Lower lobe of right lung (tissue), 2 donors: ENCODE measurements around the gene PSMC2. TPM values are rescaled to one million over a fixed set of nuclear protein-coding genes. Genes with fewer than 3 reads are reported as not detected.
"Not testable (repeated sequence)": the region's sequence is repeated elsewhere in the genome, so short reads cannot be mapped to it uniquely, and the experiment has no call there.

Experiments used
- ATAC-seq, 2 donors: fragments of 200-7000 bp; cut with Tn5 transposase; one replicate each; pipeline ENCODE4 v1.9.1; 2020 to 2022; ENCODE audit warnings: mild to moderate bottlenecking in 2 of 2, moderate library complexity in 2 of 2
- DNase-seq: peaks from one replicate; pipeline ENCODE4 v3.0.0-alpha.2; 2020
- H3K27ac ChIP-seq: fragments of 200-600 bp; one replicate; pipeline ENCODE4 v1.8.0; 2022
- H3K27me3 ChIP-seq: fragments of 200-600 bp; one replicate; pipeline ENCODE4 v1.8.0; 2022; ENCODE audit warnings: low read depth
- H3K36me3 ChIP-seq: fragments of 200-600 bp; one replicate; pipeline ENCODE4 v1.8.0; 2022; ENCODE audit warnings: mild to moderate bottlenecking
- H3K4me1 ChIP-seq: fragments of 200-600 bp; one replicate; pipeline ENCODE4 v1.8.0; 2022
- H3K4me3 ChIP-seq: fragments of 200-600 bp; one replicate; pipeline ENCODE4 v1.8.0; 2022; ENCODE audit warnings: mild to moderate bottlenecking
- H3K9me3 ChIP-seq: fragments of 200-600 bp; one replicate; pipeline ENCODE4 v1.8.0; 2022
- CTCF ChIP-seq: fragments of 200-600 bp; IDR thresholded peaks from one replicate; pipeline ENCODE4 v1.8.0; 2022; ENCODE audit warnings: antibody characterized with exemption, mild to moderate bottlenecking
- intact Hi-C: fragments of 100-400 bp; cut with DNase I; formaldehyde crosslinking; loops from one replicate; pipeline ENCODE4 v1.11.0; 2022
- total RNA-seq: library from RNA; stranded (reverse); fragmentation: NEBNext Ultra II Directional; extraction: Animal tissue kit (Norgen Biotek cat#: 25700); gene quantifications from one replicate; pipeline ENCODE4 v1.2.1, GENCODE V29; 2021
- donor health status: DM: no; HTN: yes; CAD: no; lungs with severe emphysema.

Gene PSMC2
- total RNA-seq, 1 donor from 2014 or later: 89.4 TPM

GRCh38 chr7:103395071-103395470, 47.6 kb downstream of the PSMC2 start:
- ATAC-seq: no peak
- H3K4me3 ChIP-seq: no peak overlapping the region
- TF ChIP-seq CTCF: no peak
- no peaks in the 10 kb centered on the region for H3K36me3 ChIP-seq
- H3K27me3 ChIP-seq: no peaks in the 10 kb centered on the region
- intact Hi-C loops: no loop called here
- no peak overlapping the region for H3K27ac ChIP-seq
- no peak for DNase-seq
- no peaks in the 10 kb centered on the region for H3K4me1 ChIP-seq
- H3K9me3 ChIP-seq: no peaks in the 10 kb centered on the region

GRCh38 chr7:103396471-103396870, 49.0 kb downstream of the PSMC2 start:
- no peak for ATAC-seq
- intact Hi-C loops: no loop called here

GRCh38 chr7:103398483-103399127, 51.2 kb downstream of the PSMC2 start:
- no peak for ATAC-seq

More at GRCh38 chr7:103396471-103396870, 49.0 kb downstream of the PSMC2 start:
- H3K9me3 ChIP-seq: no peaks in the 10 kb centered on the region
- H3K27me3 ChIP-seq: no peaks in the 10 kb centered on the region
- H3K36me3 ChIP-seq: no peaks in the 10 kb centered on the region
- DNase-seq: no peak
- no peak overlapping the region for H3K4me3 ChIP-seq
- TF ChIP-seq CTCF: no peak
- H3K4me1 ChIP-seq: no peaks in the 10 kb centered on the region
- H3K27ac ChIP-seq: no peak overlapping the region

GRCh38 chr7:103399687-103400086, 52.2 kb downstream of the PSMC2 start:
- H3K36me3 ChIP-seq, H3K4me3 ChIP-seq, intact Hi-C loops, H3K27me3 ChIP-seq, ATAC-seq, H3K27ac ChIP-seq, DNase-seq, H3K9me3 ChIP-seq, H3K4me1 ChIP-seq: not testable (repeated sequence)

More at GRCh38 chr7:103398483-103399127, 51.2 kb downstream of the PSMC2 start:
- H3K27me3 ChIP-seq: no peaks in the 10 kb centered on the region
- no peak for DNase-seq
- no peak overlapping the region for H3K4me3 ChIP-seq
- H3K4me1 ChIP-seq: no peaks in the 10 kb centered on the region
- H3K36me3 ChIP-seq: no peaks in the 10 kb centered on the region
- no peak overlapping the region for H3K27ac ChIP-seq
- intact Hi-C loops: no loop called here
- TF ChIP-seq CTCF: no peak
- H3K9me3 ChIP-seq: no peaks in the 10 kb centered on the region

GRCh38 chr7:103405789-103406613, 58.6 kb downstream of the PSMC2 start:
- H3K4me1 ChIP-seq, H3K9me3 ChIP-seq, DNase-seq, H3K27me3 ChIP-seq, intact Hi-C loops, H3K4me3 ChIP-seq, H3K36me3 ChIP-seq, H3K27ac ChIP-seq, ATAC-seq: not testable (repeated sequence)

- ATAC-seq: no peak
- H3K36me3 ChIP-seq: no peaks in the 10 kb centered on the region
- H3K27ac ChIP-seq: no peak overlapping the region
- no peaks in the 10 kb centered on the region for H3K9me3 ChIP-seq
- intact Hi-C loops: no loop called here
- H3K4me1 ChIP-seq: no peaks in the 10 kb centered on the region
- H3K27me3 ChIP-seq: no peaks in the 10 kb centered on the region
- no peak for TF ChIP-seq CTCF
- H3K4me3 ChIP-seq: no peak overlapping the region
- DNase-seq: no peak
Observed at GRCh38 chr7:103412151-103412550, 64.7 kb downstream of the PSMC2 start.
